RWPE2 (cell line): ENCODE results near the gene TNNI3K.
"Not testable (repeated sequence)": the region's sequence is repeated elsewhere in the genome, so short reads cannot be mapped to it uniquely, and the experiment has no call there.

Experiments
- ATAC-seq: fragments of 200-7000 bp; cut with Tn5 transposase; 3 replicates; pipeline ENCODE4 v1.9.1; 2021; ENCODE audit warnings: low read depth
- DNase-seq: peaks from one replicate; pipeline ENCODE4 v3.0.0-alpha.2; 2020; ENCODE audit warnings: low spot score
- H3K27ac ChIP-seq: fragments of 450-650 bp; 2 replicates; pipeline ENCODE4 v1.5.1; 2017; ENCODE audit warnings: mild to moderate bottlenecking; ENCODE audit not compliant: poor library complexity, severe bottlenecking
- H3K27me3 ChIP-seq: fragments of 250-450 bp; sonication (Bioruptor Pico); 2 replicates; pipeline ENCODE4 v1.5.1; 2021; ENCODE audit warnings: mild to moderate bottlenecking, moderate library complexity; ENCODE audit not compliant: insufficient read depth, poor library complexity, severe bottlenecking
- H3K36me3 ChIP-seq: fragments of 250-450 bp; sonication (Bioruptor Pico); 2 replicates; pipeline ENCODE4 v1.5.1; 2020; ENCODE audit warnings: low read depth, mild to moderate bottlenecking, moderate library complexity
- H3K4me1 ChIP-seq: fragments of 250-450 bp; sonication (Bioruptor Pico); 2 replicates; pipeline ENCODE4 v1.5.1; 2021; ENCODE audit warnings: mild to moderate bottlenecking, moderate library complexity; ENCODE audit not compliant: insufficient read depth, poor library complexity, severe bottlenecking
- H3K4me3 ChIP-seq: fragments of 250-450 bp; sonication (Bioruptor Pico); 2 replicates; pipeline ENCODE4 v1.5.1; 2021; ENCODE audit warnings: mild to moderate bottlenecking, moderate library complexity; ENCODE audit not compliant: severe bottlenecking
- H3K9me3 ChIP-seq: fragments of 250-450 bp; sonication (Bioruptor Pico); 2 replicates; pipeline ENCODE4 v1.5.1; 2021; ENCODE audit warnings: mild to moderate bottlenecking, moderate library complexity; ENCODE audit not compliant: severe bottlenecking
- TF ChIP-seq, protein P1 (sequence below): fragments of 450-650 bp; IDR thresholded peaks from one replicate; pipeline ENCODE4 v1.5.1; 2017; ENCODE audit warnings: mild to moderate bottlenecking, moderate library complexity; ENCODE audit not compliant: poor library complexity, severe bottlenecking

The TNNI3K gene

DNA sequence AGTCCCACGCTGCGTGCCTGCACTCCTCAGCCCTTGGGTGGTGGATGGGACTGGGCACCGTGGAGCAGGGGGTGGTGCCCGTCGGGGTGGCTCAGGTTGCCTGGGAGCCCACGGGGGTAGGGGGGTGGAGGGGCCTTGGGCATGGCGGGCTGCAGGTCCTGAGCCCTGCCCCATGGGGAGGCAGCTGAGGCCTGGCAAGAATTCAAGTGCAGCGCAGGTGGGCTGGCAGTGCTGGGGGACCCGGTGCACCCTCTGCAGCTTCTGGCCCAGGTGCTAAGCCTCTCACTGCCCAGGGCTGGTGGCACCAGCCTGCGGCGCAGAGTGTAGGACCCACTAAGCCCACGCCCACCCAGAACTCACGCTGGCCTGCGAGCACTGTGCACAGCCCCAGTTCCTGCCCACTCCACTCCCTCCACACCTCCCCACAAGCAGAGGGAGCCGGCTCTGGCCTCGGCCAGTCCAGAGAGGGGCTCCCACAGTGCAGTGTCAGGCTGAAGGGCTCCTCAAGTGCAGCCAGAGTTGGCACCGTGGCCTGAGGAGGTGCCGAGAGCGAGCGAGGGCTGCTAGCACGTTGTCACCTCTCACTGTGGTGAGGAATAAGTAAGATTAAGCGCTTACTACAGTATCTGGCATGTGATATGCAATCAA is 12.8 kb downstream of the TNNI3K start:
- Histone ChIP-seq H3K36me3 (no peaks in the 10 kb centered on the region), H3K4me3 (no peak overlapping the region), H3K27ac (no peak overlapping the region), H3K4me1 (no peaks in the 10 kb centered on the region), H3K27me3 (no peaks in the 10 kb centered on the region), H3K9me3 (no peaks in the 10 kb centered on the region)
- ATAC-seq (no peak), DNase-seq (peak; percentile 20)
- TF ChIP-seq, protein P1, sequence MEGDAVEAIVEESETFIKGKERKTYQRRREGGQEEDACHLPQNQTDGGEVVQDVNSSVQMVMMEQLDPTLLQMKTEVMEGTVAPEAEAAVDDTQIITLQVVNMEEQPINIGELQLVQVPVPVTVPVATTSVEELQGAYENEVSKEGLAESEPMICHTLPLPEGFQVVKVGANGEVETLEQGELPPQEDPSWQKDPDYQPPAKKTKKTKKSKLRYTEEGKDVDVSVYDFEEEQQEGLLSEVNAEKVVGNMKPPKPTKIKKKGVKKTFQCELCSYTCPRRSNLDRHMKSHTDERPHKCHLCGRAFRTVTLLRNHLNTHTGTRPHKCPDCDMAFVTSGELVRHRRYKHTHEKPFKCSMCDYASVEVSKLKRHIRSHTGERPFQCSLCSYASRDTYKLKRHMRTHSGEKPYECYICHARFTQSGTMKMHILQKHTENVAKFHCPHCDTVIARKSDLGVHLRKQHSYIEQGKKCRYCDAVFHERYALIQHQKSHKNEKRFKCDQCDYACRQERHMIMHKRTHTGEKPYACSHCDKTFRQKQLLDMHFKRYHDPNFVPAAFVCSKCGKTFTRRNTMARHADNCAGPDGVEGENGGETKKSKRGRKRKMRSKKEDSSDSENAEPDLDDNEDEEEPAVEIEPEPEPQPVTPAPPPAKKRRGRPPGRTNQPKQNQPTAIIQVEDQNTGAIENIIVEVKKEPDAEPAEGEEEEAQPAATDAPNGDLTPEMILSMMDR: no peak

DNA sequence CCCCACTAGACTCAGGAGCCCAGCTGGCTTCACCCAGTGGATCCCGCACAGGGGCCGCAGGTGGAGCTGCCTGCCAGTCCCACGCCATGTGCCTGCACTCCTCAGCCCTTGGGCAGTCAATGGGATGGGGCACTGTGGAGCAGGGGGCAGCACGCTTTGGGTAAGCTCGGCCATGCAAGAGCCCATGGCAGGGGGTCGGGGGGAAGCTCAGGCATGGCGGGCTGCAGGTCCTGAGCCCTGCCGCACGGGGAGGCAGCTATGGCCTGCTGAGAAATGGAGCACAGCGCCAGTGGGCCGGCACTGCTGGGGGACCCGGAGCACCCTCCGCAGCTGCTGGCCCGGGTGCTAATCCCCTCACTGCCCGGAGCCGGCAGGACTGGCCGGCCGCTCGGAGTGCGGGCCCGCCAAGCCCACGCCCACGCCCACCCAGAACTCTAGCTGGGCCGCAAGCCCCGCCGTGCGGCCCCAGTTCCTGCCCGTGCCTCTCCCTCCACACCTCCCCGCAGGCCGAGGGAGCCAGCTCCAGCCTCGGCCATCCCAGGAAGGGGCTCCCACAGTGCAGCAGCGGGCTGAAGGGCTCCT is 18.1 kb downstream of the TNNI3K start:
- not testable (repeated sequence) for H3K36me3 ChIP-seq, H3K27me3 ChIP-seq, ATAC-seq, H3K4me3 ChIP-seq, H3K9me3 ChIP-seq, H3K4me1 ChIP-seq, H3K27ac ChIP-seq
- DNase-seq: peak; percentile 26

DNA sequence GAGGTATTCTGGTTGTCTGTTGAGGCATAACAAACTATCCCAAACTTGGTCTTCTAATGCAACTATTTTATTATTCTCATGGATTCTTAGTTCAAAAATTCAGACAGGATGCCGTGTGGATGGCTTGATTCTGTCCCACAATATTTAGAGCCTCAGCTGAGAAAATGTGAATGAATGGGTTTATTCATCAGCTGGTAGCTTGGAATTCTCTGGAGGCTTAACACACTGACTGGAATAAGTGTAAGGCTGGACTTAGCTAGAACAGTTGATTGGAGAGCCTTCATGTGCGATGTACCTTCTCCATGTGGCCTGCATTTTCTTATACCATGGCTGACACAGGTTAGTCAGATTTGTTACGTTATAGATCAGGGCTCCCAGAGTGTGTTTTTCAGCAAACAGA is 30.8 kb downstream of the TNNI3K start:
- H3K27me3 ChIP-seq: no peaks in the 10 kb centered on the region
- TF ChIP-seq, protein P1: no peak
- no peak overlapping the region for H3K27ac ChIP-seq
- DNase-seq (no peak), ATAC-seq (no peak)
- H3K4me3 ChIP-seq: no peak overlapping the region
- H3K9me3 ChIP-seq: no peaks in the 10 kb centered on the region
- no peaks in the 10 kb centered on the region for H3K36me3 ChIP-seq
- no peaks in the 10 kb centered on the region for H3K4me1 ChIP-seq

DNA sequence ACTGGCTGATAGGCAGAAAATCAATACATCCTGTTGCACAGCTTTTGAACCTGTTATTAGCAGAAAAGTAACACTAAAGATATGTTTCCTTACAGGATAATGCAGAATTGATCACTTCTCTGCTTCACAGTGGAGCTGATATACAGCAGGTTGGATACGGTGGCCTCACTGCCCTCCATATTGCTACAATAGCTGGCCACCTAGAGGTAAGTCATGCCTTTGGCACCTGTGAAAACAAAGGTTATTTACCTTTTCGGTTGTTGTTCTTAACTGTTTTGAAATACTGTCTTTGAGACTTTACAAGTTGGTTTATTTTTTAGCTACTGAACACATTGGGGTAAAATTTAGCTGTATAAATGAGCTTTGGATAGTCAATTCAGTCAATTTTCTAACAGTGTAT is 36.3 kb downstream of the TNNI3K start:
- H3K4me1 ChIP-seq: no peaks in the 10 kb centered on the region
- H3K9me3 ChIP-seq: no peaks in the 10 kb centered on the region
- H3K27ac ChIP-seq: no peak overlapping the region
- ATAC-seq (no peak), DNase-seq (no peak)
- no peaks in the 10 kb centered on the region for H3K36me3 ChIP-seq
- TF ChIP-seq, protein P1: no peak
- no peaks in the 10 kb centered on the region for H3K27me3 ChIP-seq
- H3K4me3 ChIP-seq: no peak overlapping the region

DNA sequence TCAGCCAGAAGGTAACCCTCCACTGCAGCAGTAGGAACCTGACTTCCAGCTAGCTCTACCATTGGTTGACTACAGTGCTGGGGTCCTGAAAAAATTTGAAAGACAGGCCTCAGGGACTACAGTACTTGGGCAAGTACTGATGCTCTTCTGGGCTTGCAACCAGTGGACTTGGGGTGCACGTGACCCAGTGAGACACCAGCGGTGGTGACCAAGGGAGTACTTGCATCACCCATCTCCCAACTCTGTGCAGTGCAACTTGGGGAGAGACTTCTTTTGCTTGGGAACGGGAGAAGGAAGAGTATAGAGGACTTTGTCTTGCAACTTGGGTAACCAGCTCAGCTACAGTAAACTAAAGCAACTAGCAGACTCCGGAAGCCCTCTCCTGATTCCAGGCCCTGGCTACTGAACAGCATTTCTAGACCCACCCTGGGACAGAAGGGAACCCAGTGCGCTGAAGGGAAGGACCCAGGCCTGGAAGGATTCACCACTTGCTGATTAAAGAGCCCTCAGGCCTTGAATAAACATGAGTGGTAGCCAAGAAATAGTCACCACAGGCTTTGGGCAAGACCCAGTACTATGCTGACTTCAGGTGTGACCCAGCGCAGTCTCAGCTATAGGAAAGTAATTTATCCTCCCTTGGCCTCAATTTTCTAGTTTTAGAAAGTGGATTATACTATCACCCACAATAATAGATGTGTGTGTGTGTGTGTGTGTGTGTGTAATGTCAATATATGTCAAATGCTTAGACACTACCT is 45.6 kb downstream of the TNNI3K start:
- Histone ChIP-seq H3K4me3 (no peak overlapping the region), H3K9me3 (no peaks in the 10 kb centered on the region), H3K36me3 (no peaks in the 10 kb centered on the region), H3K27ac (no peak overlapping the region), H3K4me1 (no peaks in the 10 kb centered on the region), H3K27me3 (no peaks in the 10 kb centered on the region)
- TF ChIP-seq, protein P1: no peak
- no peak for ATAC-seq
- DNase-seq: no peak
